GM18519 (cell line): ENCODE data around the gene GRID2IP.
"Not testable (repeated sequence)": the region's sequence is repeated elsewhere in the genome, so short reads cannot be mapped to it uniquely, and the experiment has no call there.

ENCODE experiments used
- ATAC-seq: cut with Tn5 transposase; IDR thresholded peaks from one replicate; pipeline ENCODE4 v1.9.1; 2021; ENCODE audit warnings: mild to moderate bottlenecking, moderate library complexity; ENCODE audit not compliant: unreplicated experiment, low FRiP score

The GRID2IP gene

GRCh38 chr7:6458676-6459075 is 92.6 kb downstream of the GRID2IP start:
- not testable (repeated sequence) for ATAC-seq

- no peak for ATAC-seq
Observed at GRCh38 chr7:6453734-6454133, 97.5 kb downstream of the GRID2IP start.

- ATAC-seq: no peak
Observed at GRCh38 chr7:6451224-6451705, 100.0 kb downstream of the GRID2IP start.

- ATAC-seq: not testable (repeated sequence)
Observed at GRCh38 chr7:6450591-6450990, 100.7 kb downstream of the GRID2IP start.

- ATAC-seq: not testable (repeated sequence)
Observed at GRCh38 chr7:6449884-6450283, 101.4 kb downstream of the GRID2IP start.

- no peak for ATAC-seq
Observed at GRCh38 chr7:6448943-6449543, 102.2 kb downstream of the GRID2IP start.

- ATAC-seq: no peak
Observed at GRCh38 chr7:6447581-6448199, 103.6 kb downstream of the GRID2IP start, which contains the start of gene DAGLB. DAGLB (minus strand) TSS chr7:6447954; CDS start chr7:6447842, 112 bp downstream.
